Transverse colon (tissue), 4 donors: ENCODE data around the gene FILIP1L.

Experiments used
- CTCF ChIP-seq, 5 experiments: fragments of 200-600 bp in 3 of 5; fragments of 450-650 bp in 2 of 5; sonication (generic) in 3 of 5; IDR thresholded peaks; 1 replicate in 2 of 5; 2 replicates in 3 of 5; pipeline ENCODE4 v1.5.1; 2016 to 2017; ENCODE audit warnings: antibody characterized with exemption in 5 of 5, inconsistent platforms in 3 of 5, mild to moderate bottlenecking in 2 of 5, moderate library complexity in 1 of 5
- EP300 ChIP-seq: sonication (generic); formaldehyde crosslinking; IDR thresholded peaks from one replicate; pipeline ENCODE4 v1.6.1; 2017; ENCODE audit warnings: antibody characterized with exemption, low read depth
- POLR2A ChIP-seq: fragments of 450-650 bp; IDR thresholded peaks from one replicate; pipeline ENCODE4 v1.6.1; 2016; ENCODE audit warnings: antibody characterized with exemption, mild to moderate bottlenecking, moderate library complexity
- POLR2AphosphoS5 ChIP-seq, 3 donors: sonication (generic); formaldehyde crosslinking; IDR thresholded peaks; one replicate each; pipeline ENCODE4 v1.6.1; 2016; ENCODE audit warnings: antibody characterized with exemption in 3 of 3

- TF ChIP-seq CTCF (IDR thresholded peaks at IDR 0.05) (no peak), POLR2A (no peak), POLR2AphosphoS5 (IDR thresholded peaks at IDR 0.05) (no peak), EP300 (no peak)
Observed at GRCh38 chr3:100010087-100010417, 104.2 kb downstream of the FILIP1L start.
